ENCODE results near the gene KCND1. TPM values are rescaled to one million over a fixed set of nuclear protein-coding genes. Genes with fewer than 3 reads are reported as not detected.

Gene KCND1
- total RNA-seq, 1 donor: 0.36 TPM

GRCh38 chrX:48992341-48992740, 20.7 kb upstream of the KCND1 start:
- TF ChIP-seq, protein P1, sequence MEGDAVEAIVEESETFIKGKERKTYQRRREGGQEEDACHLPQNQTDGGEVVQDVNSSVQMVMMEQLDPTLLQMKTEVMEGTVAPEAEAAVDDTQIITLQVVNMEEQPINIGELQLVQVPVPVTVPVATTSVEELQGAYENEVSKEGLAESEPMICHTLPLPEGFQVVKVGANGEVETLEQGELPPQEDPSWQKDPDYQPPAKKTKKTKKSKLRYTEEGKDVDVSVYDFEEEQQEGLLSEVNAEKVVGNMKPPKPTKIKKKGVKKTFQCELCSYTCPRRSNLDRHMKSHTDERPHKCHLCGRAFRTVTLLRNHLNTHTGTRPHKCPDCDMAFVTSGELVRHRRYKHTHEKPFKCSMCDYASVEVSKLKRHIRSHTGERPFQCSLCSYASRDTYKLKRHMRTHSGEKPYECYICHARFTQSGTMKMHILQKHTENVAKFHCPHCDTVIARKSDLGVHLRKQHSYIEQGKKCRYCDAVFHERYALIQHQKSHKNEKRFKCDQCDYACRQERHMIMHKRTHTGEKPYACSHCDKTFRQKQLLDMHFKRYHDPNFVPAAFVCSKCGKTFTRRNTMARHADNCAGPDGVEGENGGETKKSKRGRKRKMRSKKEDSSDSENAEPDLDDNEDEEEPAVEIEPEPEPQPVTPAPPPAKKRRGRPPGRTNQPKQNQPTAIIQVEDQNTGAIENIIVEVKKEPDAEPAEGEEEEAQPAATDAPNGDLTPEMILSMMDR (IDR thresholded peaks at IDR 0.05; ENCODE audit: extremely low read depth, low read depth, low read length): no peak
- Histone ChIP-seq H3K36me3 (ENCODE audit: insufficient read depth, low read length) (peaks cover 21% of the 10 kb centered on the region), H2AFZ (ENCODE audit: low read length) (no peak overlapping the region), H3K27me3 (ENCODE audit: insufficient read depth, low read length) (no peaks in the 10 kb centered on the region), H3K4me1 (ENCODE audit: insufficient read depth, low read length) (no peaks in the 10 kb centered on the region), H3K4me2 (ENCODE audit: insufficient read depth, low read length) (no peak overlapping the region), H3K4me3 (ENCODE audit: insufficient read depth, low read length) (no peak overlapping the region), H3K27ac (ENCODE audit: low read depth, low read length) (no peak overlapping the region), H4K20me1 (ENCODE audit: insufficient read depth, low read length) (no peaks in the 10 kb centered on the region), H3K79me2 (ENCODE audit: insufficient read depth, low read length) (no peaks in the 10 kb centered on the region), H3K9me3 (ENCODE audit: low read depth, low read length) (no peaks in the 10 kb centered on the region)
- no peak for DNase-seq (ENCODE audit: insufficient read length, low spot score, missing footprints)

DNA sequence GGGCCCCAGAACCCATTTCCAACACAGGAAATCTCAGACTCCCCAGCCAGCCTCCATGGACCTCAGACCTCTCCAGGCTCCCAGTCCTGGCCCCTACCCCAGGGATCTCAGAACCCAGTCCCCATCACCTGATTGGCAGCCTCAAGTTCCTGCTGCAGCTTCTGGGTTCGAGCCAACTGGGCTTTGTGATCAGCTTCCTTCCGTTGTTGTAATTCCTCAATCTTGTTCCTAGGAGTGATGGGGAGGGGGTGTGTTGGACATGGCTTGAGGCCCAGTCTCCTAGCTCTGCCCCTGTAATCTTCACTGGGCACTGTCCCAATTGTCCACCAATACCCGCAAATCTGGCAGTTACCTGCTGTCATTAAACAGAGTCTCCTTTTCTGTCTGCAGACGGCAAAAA, 17.8 kb upstream of the KCND1 start:
- no peaks in the 10 kb centered on the region for H3K4me1 ChIP-seq (ENCODE audit: insufficient read depth, low read length)
- DNase-seq (ENCODE audit: insufficient read length, low spot score, missing footprints): no peak
- no peaks in the 10 kb centered on the region for H3K27me3 ChIP-seq (ENCODE audit: insufficient read depth, low read length)
- H3K9me3 ChIP-seq (ENCODE audit: low read depth, low read length): no peaks in the 10 kb centered on the region
- H3K27ac ChIP-seq (ENCODE audit: low read depth, low read length): no peak overlapping the region
- no peak overlapping the region for H3K4me2 ChIP-seq (ENCODE audit: insufficient read depth, low read length)
- peaks cover 20% of the 10 kb centered on the region for H3K36me3 ChIP-seq (ENCODE audit: insufficient read depth, low read length)
- no peaks in the 10 kb centered on the region for H3K79me2 ChIP-seq (ENCODE audit: insufficient read depth, low read length)
- no peak overlapping the region for H3K4me3 ChIP-seq (ENCODE audit: insufficient read depth, low read length)
- TF ChIP-seq, protein P1 (IDR thresholded peaks at IDR 0.05; ENCODE audit: extremely low read depth, low read depth, low read length): no peak
- H4K20me1 ChIP-seq (ENCODE audit: insufficient read depth, low read length): no peaks in the 10 kb centered on the region
- H2AFZ ChIP-seq (ENCODE audit: low read length): no peak overlapping the region

- no peak for DNase-seq (ENCODE audit: insufficient read length, low spot score, missing footprints)
- no peaks in the 10 kb centered on the region for H3K79me2 ChIP-seq (ENCODE audit: insufficient read depth, low read length)
- TF ChIP-seq, protein P1 (IDR thresholded peaks at IDR 0.05; ENCODE audit: extremely low read depth, low read depth, low read length): no peak
- H4K20me1 ChIP-seq (ENCODE audit: insufficient read depth, low read length): no peaks in the 10 kb centered on the region
- no peak overlapping the region for H3K4me2 ChIP-seq (ENCODE audit: insufficient read depth, low read length)
- no peaks in the 10 kb centered on the region for H3K9me3 ChIP-seq (ENCODE audit: low read depth, low read length)
- H3K27ac ChIP-seq (ENCODE audit: low read depth, low read length): no peak overlapping the region
- no peaks in the 10 kb centered on the region for H3K4me1 ChIP-seq (ENCODE audit: insufficient read depth, low read length)
- H2AFZ ChIP-seq (ENCODE audit: low read length): no peak overlapping the region
- no peaks in the 10 kb centered on the region for H3K27me3 ChIP-seq (ENCODE audit: insufficient read depth, low read length)
- H3K36me3 ChIP-seq (ENCODE audit: insufficient read depth, low read length): peaks cover 22% of the 10 kb centered on the region
- no peak overlapping the region for H3K4me3 ChIP-seq (ENCODE audit: insufficient read depth, low read length)
Measured at GRCh38 chrX:48983896-48984295, 12.3 kb upstream of the KCND1 start.

DNA sequence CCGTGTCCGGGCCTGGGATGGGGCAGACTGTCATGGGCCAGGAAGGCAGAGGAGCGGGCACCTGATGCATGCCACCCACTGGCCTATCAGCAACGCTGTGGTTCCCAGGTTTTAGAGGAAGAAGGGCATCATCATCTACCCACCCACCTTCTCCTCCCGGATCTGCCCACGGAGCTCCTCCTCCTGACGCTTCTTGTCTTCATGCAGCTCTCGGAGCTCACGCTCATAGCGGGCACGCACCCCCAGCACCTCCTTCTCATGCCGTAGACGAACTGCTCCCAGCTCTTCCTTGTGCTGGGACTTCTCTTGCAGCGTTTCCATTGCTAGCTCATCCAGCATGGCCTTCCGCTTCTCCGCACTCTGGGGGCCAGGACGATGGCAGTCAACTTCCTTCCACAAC, 11.4 kb upstream of the KCND1 start:
- no peaks in the 10 kb centered on the region for H3K4me1 ChIP-seq (ENCODE audit: insufficient read depth, low read length)
- DNase-seq (ENCODE audit: insufficient read length, low spot score, missing footprints): no peak
- no peaks in the 10 kb centered on the region for H3K27me3 ChIP-seq (ENCODE audit: insufficient read depth, low read length)
- no peak overlapping the region for H2AFZ ChIP-seq (ENCODE audit: low read length)
- H3K79me2 ChIP-seq (ENCODE audit: insufficient read depth, low read length): no peaks in the 10 kb centered on the region
- H3K36me3 ChIP-seq (ENCODE audit: insufficient read depth, low read length): peaks cover 14% of the 10 kb centered on the region
- no peak overlapping the region for H3K4me2 ChIP-seq (ENCODE audit: insufficient read depth, low read length)
- H4K20me1 ChIP-seq (ENCODE audit: insufficient read depth, low read length): no peaks in the 10 kb centered on the region
- H3K4me3 ChIP-seq (ENCODE audit: insufficient read depth, low read length): no peak overlapping the region
- no peaks in the 10 kb centered on the region for H3K9me3 ChIP-seq (ENCODE audit: low read depth, low read length)
- no peak overlapping the region for H3K27ac ChIP-seq (ENCODE audit: low read depth, low read length)
- TF ChIP-seq, protein P1 (IDR thresholded peaks at IDR 0.05; ENCODE audit: extremely low read depth, low read depth, low read length): no peak
